Stimulated activated CD8-positive, alpha-beta memory T cell treated with anti-CD3 and anti-CD28 coated beads, Interleukin-12 subunit alpha, Interleukin-12 subunit beta, amount 100 ng/mL, for 24 hours (primary cell): ENCODE measurements around the gene TTLL11.
"Not testable (repeated sequence)": the region's sequence is repeated elsewhere in the genome, so short reads cannot be mapped to it uniquely, and the experiment has no call there.

Source experiments
- DNase-seq: peaks from one replicate; pipeline ENCODE4 v3.0.0-alpha.2; 2020; ENCODE audit errors: extremely low read depth

The TTLL11 gene

GRCh38 chr9:121906074-121906870, 186.8 kb downstream of the TTLL11 start:
- no peak for DNase-seq

GRCh38 chr9:121902461-121903135, 190.5 kb downstream of the TTLL11 start:
- no peak for DNase-seq

GRCh38 chr9:121901616-121902015, 191.5 kb downstream of the TTLL11 start:
- DNase-seq = no peak

GRCh38 chr9:121900163-121900562, 192.9 kb downstream of the TTLL11 start:
- DNase-seq = no peak

GRCh38 chr9:121898856-121899255, 194.3 kb downstream of the TTLL11 start:
- DNase-seq = no peak

- DNase-seq = no peak
These were observed 196.0 kb downstream of the TTLL11 start for GRCh38 chr9:121897140-121897539.

- no peak for DNase-seq
These were observed 196.6 kb downstream of the TTLL11 start for GRCh38 chr9:121896545-121896943.

GRCh38 chr9:121895818-121896544, 197.1 kb downstream of the TTLL11 start:
- DNase-seq = no peak

GRCh38 chr9:121895358-121895757, 197.8 kb downstream of the TTLL11 start:
- no peak for DNase-seq

GRCh38 chr9:121894380-121894779, 198.7 kb downstream of the TTLL11 start:
- DNase-seq = not testable (repeated sequence)

GRCh38 chr9:121893786-121894185, 199.3 kb downstream of the TTLL11 start:
- no peak for DNase-seq

GRCh38 chr9:121892706-121893105, 200.4 kb downstream of the TTLL11 start:
- no peak for DNase-seq

GRCh38 chr9:121890746-121891145, 202.4 kb downstream of the TTLL11 start:
- no peak for DNase-seq

- no peak for DNase-seq
These were observed 203.0 kb downstream of the TTLL11 start for GRCh38 chr9:121889990-121890563.

- DNase-seq = no peak
These were observed 204.7 kb downstream of the TTLL11 start for GRCh38 chr9:121888438-121888775.

- no peak for DNase-seq
These were observed 205.3 kb downstream of the TTLL11 start for GRCh38 chr9:121887553-121888437.

GRCh38 chr9:121886759-121887485, 206.2 kb downstream of the TTLL11 start:
- DNase-seq = no peak

- DNase-seq = no peak
These were observed 207.7 kb downstream of the TTLL11 start for GRCh38 chr9:121885345-121885901.

GRCh38 chr9:121884057-121884541, 209.0 kb downstream of the TTLL11 start:
- no peak for DNase-seq
